HL-60 (cell line): ENCODE results near the gene KIF26B.

Source experiments
- CTCF ChIP-seq: IDR thresholded peaks from one replicate; pipeline ENCODE4 v1.5.1; 2011; ENCODE audit warnings: low read length, control low read depth, inconsistent platforms; ENCODE audit not compliant: insufficient read depth
- POLR2AphosphoS5 ChIP-seq: IDR thresholded peaks from 2 replicates; pipeline ENCODE4 v1.6.1; 2012; ENCODE audit warnings: low read depth
- REST ChIP-seq: IDR thresholded peaks from 2 replicates; pipeline ENCODE4 v1.6.1; 2012; ENCODE audit warnings: low read depth; ENCODE audit not compliant: insufficient replicate concordance

GRCh38 chr1:245611251-245611650 is 456.5 kb downstream of the KIF26B start:
- TF ChIP-seq POLR2AphosphoS5 (no peak), REST (no peak), CTCF (no peak)
